ENCODE measurements around the gene NAGLU.

The NAGLU gene

DNA sequence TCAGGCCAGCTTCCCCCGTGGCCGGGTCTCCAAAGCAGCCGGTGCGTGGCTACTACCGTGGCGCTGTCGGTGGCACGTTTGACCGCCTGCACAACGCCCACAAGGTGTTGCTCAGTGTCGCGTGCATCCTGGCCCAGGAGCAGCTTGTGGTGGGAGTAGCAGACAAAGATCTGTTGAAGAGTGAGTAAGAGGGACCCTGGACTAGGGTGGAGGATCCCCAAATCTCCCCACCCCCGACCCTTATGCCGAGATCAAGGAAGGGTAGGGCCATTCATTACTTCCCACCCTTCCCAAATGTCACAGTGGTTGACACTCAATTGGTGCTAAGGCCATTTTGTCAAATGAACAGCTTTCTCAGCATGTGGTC lies 27.1 kb downstream of the NAGLU start:
- peak; percentile 61 for DNase-seq (ENCODE audit: low read depth)
- TF ChIP-seq, protein P1, sequence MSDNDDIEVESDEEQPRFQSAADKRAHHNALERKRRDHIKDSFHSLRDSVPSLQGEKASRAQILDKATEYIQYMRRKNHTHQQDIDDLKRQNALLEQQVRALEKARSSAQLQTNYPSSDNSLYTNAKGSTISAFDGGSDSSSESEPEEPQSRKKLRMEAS (IDR thresholded peaks at IDR 0.05; ENCODE audit: low read depth, low read length) = no peak
- TF ChIP-seq MYC (IDR thresholded peaks at IDR 0.05; ENCODE audit: low read depth, low read length) (no peak), POLR2A (IDR thresholded peaks at IDR 0.05; ENCODE audit: extremely low read depth, insufficient read length) (no peak)
- TF ChIP-seq, protein P2, sequence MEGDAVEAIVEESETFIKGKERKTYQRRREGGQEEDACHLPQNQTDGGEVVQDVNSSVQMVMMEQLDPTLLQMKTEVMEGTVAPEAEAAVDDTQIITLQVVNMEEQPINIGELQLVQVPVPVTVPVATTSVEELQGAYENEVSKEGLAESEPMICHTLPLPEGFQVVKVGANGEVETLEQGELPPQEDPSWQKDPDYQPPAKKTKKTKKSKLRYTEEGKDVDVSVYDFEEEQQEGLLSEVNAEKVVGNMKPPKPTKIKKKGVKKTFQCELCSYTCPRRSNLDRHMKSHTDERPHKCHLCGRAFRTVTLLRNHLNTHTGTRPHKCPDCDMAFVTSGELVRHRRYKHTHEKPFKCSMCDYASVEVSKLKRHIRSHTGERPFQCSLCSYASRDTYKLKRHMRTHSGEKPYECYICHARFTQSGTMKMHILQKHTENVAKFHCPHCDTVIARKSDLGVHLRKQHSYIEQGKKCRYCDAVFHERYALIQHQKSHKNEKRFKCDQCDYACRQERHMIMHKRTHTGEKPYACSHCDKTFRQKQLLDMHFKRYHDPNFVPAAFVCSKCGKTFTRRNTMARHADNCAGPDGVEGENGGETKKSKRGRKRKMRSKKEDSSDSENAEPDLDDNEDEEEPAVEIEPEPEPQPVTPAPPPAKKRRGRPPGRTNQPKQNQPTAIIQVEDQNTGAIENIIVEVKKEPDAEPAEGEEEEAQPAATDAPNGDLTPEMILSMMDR (IDR thresholded peaks at IDR 0.05; ENCODE audit: low read depth, low read length) = no peak
- H3K4me3 ChIP-seq (ENCODE audit: low read depth, low read length) = peak overlapping the region; percentile 94

DNA sequence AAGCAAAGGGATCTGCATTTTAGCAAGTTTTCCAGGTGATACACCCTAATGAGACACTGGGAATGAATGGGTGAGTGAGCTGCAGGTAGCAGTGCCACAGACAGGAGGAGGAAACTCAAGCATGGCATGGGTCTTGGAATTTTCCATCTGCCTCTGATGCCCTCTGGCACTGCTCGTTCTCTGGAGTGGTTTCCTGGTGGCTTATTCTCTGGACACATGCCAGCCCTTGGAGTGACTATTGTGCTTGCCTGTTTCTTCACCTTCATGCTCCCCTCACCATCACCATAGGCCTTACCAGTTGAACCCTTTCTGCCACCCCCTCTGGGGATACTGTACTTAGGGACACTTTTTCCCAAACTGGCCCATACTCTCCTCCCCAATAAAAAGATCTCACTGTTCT lies 27.5 kb downstream of the NAGLU start:
- no peak for TF ChIP-seq MYC (IDR thresholded peaks at IDR 0.05; ENCODE audit: low read depth, low read length)
- H3K4me3 ChIP-seq (ENCODE audit: low read depth, low read length) = peak overlapping the region; percentile 94
- no peak for DNase-seq (ENCODE audit: low read depth)

DNA sequence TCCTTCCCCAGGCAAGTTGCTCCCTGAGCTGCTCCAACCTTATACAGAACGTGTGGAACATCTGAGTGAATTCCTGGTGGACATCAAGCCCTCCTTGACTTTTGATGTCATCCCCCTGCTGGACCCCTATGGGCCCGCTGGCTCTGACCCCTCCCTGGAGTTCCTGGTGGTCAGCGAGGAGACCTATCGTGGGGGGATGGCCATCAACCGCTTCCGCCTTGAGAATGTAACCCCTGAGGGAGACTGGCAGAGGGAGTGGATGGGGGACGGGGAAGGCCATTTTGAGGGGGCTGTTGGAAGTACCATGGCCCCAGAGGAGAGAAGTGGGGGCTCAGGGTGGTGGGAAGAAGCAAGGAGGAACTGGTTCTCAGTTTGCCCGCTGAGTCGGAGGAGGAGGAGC lies 27.9 kb downstream of the NAGLU start:
- DNase-seq (ENCODE audit: low read depth) = peak; percentile 43
- TF ChIP-seq, protein P2 (IDR thresholded peaks at IDR 0.05; ENCODE audit: low read depth, low read length) = no peak
- TF ChIP-seq, protein P1 (IDR thresholded peaks at IDR 0.05; ENCODE audit: low read depth, low read length) = no peak
- TF ChIP-seq POLR2A (IDR thresholded peaks at IDR 0.05; ENCODE audit: extremely low read depth, insufficient read length) (no peak), MYC (IDR thresholded peaks at IDR 0.05; ENCODE audit: low read depth, low read length) (no peak)
- H3K4me3 ChIP-seq (ENCODE audit: low read depth, low read length) = peak overlapping the region; percentile 94

DNA sequence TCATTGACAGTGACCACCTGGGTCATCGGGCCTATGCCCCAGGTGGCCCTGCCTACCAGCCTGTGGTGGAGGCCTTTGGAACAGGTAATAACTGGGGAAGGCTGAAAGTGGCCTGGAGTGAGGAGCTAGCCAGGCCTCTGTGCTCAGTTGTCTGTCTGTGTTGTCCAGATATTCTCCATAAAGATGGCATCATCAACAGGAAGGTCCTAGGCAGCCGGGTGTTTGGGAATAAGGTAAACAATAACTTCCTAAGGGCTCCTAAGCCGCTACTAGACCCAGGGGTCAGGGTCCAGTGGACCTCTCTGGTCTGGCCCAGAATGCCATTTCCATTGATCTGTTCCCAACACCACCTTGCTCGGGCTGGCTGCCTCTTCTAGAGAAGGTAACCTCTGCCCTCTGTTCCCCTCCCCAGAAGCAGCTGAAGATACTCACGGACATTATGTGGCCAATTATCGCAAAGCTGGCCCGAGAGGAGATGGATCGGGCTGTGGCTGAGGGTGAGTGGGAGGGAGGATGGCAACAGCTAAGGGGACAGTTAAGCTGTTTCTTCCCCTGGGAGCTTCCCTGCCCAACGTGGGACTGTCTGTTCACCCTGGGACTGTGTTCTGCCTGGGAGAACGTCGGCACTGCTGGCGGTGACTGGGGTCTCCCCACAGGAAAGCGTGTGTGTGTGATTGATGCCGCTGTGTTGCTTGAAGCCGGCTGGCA lies 28.9 kb downstream of the NAGLU start:
- TF ChIP-seq, protein P2 (IDR thresholded peaks at IDR 0.05; ENCODE audit: low read depth, low read length) = no peak
- TF ChIP-seq MYC (IDR thresholded peaks at IDR 0.05; ENCODE audit: low read depth, low read length) (no peak), POLR2A (IDR thresholded peaks at IDR 0.05; ENCODE audit: extremely low read depth, insufficient read length) (no peak)
- TF ChIP-seq, protein P1 (IDR thresholded peaks at IDR 0.05; ENCODE audit: low read depth, low read length) = no peak
- no peak for DNase-seq (ENCODE audit: low read depth)

DNA sequence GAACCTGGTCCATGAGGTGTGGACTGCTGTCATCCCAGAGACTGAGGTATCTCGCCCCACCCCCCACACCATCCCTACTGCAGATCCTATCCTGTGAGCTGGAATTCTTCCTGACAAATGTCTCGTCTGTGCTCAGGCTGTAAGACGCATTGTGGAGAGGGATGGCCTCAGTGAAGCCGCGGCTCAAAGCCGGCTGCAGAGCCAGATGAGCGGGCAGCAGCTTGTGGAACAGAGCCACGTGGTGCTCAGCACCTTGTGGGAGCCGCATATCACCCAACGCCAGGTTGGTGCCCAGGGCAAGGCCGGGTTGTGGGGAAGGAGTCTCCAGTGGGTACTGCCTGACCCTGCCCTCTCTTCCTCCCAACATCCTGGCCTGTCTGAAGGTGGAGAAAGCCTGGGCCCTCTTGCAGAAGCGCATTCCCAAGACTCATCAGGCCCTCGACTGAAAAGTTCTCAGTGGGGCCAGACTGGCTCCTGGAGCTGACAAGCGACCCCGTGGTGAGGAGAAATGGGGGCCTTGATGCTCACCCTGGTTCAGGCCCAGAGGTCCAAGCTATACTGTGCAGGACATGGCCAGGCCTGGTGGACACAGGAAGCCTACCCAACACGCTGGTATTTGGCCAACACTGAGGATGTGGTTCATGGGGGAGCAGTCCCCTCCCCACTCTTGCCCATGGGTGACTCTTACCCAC lies 29.6 kb downstream of the NAGLU start:
- TF ChIP-seq MYC (IDR thresholded peaks at IDR 0.05; ENCODE audit: low read depth, low read length) = no peak
- no peak overlapping the region for H3K4me3 ChIP-seq (ENCODE audit: low read depth, low read length)
- DNase-seq (ENCODE audit: low read depth) = no peak

More for the DNA sequence above, 28.9 kb downstream of the NAGLU start:
- H3K4me3 ChIP-seq (ENCODE audit: low read depth, low read length) = no peak overlapping the region

DNA sequence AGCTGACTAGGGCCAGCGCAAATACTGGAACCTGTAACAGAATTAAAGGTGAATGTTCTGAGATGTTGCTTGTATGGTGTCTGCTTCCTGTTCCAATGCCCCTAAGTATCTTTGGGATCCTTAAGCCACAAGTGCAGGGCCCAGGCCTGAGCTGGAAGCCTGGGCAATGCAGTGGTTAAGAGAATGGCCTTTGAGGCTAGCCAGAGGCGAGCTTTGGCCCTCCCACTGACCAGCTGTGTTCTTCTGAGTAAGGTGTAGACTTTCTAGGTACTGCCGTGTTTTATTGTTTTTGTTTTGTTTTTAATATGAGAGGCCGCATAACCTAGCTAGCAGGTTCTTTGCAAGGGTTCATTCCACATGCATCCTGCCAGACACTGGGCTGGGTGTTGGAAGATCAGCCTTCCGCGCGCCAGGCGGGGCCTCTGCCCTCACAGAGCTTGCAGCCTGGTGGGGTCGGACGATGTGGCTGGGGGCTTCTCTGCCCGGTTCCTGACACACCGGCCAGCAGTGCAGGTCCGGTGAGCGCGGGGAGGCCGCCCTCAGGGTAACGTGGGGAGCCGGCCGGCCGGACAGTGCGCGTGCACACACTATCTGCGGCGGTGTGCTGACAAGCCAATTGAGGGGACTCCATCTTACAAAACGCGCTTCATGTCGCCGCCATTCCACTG lies 30.3 kb downstream of the NAGLU start:
- no peak for DNase-seq (ENCODE audit: low read depth)
- no peak for TF ChIP-seq POLR2A (IDR thresholded peaks at IDR 0.05; ENCODE audit: extremely low read depth, insufficient read length)
- TF ChIP-seq, protein P2 (IDR thresholded peaks at IDR 0.05; ENCODE audit: low read depth, low read length) = no peak
- no peak for TF ChIP-seq MYC (IDR thresholded peaks at IDR 0.05; ENCODE audit: low read depth, low read length)
- TF ChIP-seq, protein P1 (IDR thresholded peaks at IDR 0.05; ENCODE audit: low read depth, low read length) = no peak

More for the DNA sequence above, 30.3 kb downstream of the NAGLU start:
- peak overlapping the region; percentile 25 for H3K4me3 ChIP-seq (ENCODE audit: low read depth, low read length)
